COLO668 (cell line): ENCODE data around the gene PDP2.
A peak's percentile ranks its signal among the peaks of the same experiment; 100 is the strongest.

Experiments used
- DNase-seq: peaks from one replicate; lab custom pipeline; 2025; ENCODE audit not compliant: unreplicated experiment; lab: John Stamatoyannopoulos, UW

PDP2 gene

DNA sequence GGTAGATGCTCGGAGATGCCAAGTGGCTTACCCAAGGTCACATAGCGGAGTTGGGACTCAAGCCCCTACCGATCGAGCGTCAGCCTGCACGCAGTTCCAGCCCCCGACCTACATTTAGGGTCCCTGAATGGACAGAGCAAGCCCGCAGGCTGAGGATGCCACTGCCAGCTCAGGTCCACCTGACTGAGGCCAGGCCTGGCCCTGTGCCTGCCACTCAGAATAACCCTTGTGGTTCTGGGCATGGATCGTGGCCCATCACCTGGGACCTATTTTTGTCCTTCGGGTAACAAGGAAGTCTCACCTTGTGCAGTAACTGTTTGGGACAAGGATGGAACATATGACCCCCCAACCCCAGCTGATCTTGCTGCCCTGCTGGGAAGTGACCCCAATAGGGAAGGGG is 21.3 kb downstream of the PDP2 start:
- no peak for DNase-seq

DNA sequence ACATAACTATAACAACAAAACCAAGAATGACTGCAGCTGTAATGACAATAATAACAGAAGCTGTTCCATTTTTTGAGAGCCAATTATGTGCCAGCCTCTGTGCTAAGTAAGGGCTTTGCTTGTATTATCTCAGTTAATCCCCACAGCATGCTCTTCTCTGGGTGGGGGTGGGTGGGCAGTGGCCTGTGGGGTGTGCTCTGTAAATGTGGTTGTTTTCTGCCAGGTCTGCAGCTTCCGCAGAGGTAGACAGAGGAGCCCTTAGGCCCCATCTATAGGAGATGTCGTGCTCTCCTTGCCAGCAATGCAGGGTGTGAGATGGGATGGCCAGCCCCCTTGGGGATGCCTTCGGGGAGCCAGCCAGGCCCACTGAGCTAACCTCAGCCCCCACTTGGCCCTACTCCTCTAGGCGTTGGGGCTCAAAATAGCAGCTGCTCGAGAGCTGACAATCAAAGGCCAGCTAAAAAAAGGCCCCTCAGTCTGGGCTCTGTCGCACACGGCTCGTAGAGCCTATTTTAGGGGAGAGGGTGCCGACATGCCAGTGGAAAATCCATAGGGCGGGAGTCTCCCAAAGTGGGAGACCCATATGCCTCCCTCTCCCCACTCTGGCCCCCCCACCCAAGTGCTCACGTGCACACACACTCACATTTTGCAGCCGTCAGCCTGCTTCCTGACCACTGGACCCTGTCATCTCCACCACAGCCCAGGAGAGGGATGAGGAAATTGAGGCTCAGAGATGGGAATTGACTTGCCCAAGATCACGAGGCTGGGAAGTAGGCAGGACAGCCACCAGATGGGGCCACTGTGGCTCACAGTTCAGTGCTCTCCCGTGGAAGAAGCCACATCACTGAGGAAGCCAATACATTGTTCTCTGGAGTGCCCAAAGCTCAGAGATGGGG is 22.6 kb downstream of the PDP2 start:
- DNase-seq, result no peak

DNA sequence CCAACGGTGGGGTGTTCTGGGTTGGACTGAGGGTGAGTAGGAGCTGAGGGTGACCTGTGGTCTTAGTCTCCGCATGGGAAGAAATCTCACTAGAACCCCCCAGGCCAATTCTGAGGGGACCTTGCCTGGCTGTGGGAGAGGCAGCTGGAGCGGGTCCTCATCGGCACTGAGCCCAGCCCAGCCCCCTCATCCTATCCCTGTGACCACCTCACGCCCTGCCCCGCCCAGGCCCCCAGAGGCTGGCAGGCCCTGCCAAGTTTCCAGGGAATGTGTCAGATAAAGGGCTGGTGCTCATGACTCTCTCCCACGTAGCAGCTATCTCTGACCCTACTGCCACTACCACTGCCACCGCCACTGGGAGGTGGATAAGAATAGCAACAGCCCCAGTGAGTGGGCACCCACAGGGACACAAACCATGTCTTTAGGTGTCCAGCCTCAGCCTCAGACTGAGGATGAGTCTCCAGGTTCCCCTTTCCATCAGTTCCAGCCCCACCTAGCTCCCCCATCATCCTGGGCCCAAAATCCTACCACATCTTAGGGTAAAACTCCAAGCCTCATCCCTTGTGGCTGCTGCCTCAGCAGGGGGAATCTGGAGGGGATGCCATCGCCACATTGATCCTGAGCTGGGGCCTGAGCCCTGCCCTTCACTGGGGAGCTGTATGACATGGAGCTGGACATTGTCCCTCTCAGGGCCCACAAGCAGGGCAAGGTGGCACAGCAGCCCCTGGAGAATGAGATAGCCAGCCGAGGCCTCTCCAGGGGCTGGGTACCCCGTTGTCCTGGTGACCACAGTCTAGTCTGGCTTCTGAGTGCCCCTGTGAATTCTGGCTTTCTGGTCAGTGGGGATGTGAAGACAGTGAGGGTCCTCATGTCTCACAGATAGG is 23.5 kb downstream of the PDP2 start:
- DNase-seq, result no peak

DNA sequence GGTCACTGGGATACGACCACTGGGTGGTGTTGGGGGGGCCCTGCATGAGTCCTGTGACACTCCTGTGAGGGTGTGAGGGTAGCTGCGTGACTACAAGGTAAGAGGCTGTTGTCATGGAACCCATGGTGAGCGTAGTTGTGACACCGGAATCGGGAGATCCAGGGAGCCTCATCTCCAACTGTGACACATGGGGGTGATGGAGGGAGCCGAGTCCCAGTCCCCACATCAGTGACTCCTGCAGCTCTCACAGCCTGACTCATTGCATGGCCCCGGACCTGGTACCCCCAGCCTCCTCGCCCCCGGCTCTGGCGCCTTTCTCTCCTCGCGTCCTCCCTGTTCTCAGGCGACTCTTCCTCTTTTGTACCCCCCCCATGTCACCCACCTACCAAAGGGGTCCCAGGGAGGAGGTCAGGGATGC is 24.1 kb downstream of the PDP2 start:
- DNase-seq, result no peak

DNA sequence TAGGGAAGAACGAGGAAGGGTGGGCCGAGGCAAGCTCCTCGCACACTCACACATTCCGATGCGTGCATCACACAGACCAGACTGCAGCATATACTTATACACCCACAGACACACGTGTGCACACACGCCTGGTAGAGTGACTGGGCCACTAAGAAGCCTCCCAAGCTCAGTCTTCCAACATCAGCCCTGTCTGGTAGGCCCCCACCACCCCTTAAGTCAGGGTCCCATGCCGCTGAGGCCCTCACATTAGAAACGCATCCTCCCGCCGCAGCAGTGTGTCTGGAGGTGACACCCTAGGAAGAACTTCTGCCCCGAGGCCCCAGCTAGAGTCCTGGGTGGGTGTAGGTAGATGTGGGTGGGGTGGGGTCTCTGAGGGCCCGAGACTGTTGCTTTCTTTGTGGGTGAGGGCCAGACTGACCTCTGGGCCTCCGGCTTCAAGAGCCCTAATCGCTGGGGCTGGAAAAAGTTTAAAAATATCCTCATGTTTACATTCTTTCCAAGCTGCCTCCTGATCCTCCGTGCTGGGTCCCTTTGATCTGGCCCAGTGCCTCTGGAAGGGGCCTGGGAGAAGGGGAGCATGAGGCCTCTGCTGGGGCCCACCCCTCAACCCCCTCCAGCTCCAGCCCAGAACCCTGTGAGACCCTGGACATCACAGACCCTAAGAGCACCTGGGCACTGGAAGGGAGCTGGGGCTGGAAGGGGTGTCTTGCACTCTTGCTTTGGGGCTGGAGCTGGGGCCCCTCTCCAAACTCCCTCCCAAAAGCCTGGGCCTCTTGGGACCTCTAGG is 24.7 kb downstream of the PDP2 start:
- no peak for DNase-seq

DNA sequence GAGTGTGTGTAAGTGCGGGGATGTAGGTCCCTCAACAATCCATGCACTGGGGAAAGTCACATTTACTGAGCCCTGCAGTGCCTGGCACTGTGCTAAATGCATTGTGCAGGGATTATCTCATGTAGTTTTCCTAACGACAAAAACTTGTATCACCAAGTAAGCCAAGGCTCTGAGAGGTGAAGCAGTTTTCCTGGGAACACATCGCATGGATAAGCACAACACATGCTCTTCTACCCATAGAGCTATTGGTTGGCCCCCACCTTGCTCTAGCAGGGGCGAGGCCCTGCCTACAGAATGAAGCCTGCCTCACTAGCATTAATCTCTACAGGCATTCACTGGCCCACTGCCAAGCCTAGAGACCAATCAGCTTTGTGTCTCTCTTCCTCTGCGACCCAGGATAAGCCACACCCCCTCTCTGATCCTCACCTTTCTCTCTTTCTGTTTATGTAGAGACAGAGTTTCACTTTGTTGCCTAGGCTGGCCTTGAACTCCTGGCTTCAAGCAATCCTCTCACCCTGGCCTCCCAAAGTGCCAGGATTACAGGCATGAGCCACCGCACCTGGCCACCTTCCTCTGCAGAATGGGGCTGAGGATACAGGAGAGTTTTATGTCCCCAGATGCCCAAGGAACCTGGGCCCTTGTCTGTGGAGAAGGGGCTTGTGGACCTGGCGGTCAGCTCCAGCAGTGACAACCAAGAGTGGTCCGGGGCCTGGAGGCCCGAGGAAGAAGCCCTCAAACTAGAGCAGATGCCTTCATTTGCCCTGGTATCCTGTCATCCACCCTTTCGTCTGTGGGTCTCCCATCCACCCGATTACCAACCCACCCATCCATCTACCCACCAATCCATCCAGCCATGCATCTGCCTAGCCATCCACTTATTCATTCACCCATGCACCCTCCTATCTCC is 25.6 kb downstream of the PDP2 start:
- peak; percentile 78 for DNase-seq

DNA sequence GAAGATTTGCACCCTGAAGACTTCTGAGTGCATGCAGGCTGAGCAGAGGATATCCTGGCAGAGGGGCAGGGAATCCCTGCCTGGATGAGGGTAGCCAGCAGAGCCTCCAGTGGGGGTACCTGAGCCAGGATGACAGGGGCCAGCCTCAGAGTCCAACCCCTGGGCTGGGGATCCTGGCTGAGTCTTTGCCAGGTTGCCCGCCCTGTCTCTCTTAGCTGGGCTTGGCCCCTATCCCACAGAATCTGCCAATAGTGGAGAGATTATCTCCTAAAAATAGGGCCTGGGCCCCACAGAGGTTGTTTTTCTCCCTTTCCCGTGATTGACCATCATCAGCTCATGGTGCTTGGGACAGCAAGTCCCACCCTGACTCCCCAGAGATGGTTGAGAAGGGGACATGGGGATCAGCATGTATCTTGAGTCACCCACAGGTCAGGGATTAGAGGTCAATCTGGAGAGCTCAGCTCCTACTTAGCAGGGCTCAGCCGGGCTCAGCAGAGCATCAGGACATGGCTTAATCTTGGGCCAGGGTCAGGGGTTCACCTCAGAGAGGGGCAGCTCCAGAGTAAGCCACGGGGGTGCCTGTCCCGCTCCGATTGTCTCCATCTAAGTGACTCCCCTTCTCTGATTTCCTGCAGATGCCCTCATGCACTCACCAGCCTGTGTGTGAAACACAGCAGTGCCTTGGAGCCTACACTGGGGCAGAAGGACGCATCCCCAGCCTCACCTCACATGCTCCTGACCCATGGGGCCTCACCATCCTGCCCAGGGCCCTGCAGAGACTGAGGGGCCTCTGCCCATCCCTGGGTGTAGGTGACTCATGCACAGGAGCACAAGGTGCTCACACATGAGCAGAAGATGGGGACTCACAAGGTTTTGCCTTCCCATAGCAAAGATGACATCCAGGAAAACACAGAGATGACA is 26.9 kb downstream of the PDP2 start:
- DNase-seq, result no peak

DNA sequence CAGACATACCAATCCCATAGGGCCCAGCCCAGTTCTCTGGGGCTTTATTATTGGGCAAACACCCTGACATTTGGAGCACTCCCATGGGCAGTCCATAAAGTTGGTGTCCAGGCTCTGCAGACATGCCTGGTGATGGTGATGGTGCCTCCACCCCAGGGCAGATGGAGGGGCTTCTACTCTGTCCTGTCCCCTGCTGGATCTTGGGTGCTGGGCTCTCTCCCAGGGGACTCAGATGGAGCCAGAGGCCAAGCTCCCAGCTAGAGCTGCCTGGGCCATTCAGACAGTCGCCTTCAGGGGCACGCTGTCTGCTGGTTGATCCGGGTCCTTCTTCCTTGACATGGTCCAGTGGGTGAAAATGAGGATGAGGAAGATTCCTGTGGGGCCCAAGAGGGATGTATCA is 27.8 kb downstream of the PDP2 start:
- DNase-seq, result no peak

DNA sequence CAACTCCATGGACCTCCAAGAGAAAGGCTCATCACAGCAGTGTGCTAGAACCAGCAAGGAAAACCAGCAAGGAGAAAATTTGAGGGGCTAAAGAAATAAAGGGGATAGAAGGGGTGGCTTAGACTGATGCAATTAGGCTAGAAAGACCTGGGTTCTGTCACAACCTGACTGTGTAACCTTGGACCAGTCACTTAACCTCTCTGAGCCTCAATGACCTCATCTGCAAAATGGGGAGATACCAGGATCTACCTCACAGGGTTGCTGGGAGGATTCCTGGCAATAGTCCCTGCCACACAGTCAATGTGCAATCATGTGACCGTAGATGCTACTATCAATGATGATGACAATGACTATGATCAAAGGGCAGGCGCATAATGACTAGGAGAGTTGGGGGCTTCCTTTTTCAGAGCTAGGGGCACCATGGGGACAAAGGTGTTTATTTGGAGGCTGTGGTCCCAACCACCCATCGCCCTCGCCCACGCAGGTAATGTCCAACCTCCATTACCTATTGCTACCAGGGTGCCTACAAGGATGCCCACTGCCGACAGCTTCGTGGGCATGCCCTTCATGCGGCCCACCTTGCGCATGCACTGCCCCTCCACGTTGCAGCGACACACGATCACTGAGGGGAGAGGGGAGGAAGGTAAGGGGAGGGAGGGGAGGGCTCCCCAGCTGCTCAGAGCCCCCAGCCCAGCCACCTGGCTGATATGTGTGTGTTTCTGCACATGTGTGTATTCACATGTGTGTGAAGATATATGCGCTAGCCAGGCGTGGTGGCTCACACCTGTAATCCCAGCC is 28.6 kb downstream of the PDP2 start:
- no peak for DNase-seq

DNA sequence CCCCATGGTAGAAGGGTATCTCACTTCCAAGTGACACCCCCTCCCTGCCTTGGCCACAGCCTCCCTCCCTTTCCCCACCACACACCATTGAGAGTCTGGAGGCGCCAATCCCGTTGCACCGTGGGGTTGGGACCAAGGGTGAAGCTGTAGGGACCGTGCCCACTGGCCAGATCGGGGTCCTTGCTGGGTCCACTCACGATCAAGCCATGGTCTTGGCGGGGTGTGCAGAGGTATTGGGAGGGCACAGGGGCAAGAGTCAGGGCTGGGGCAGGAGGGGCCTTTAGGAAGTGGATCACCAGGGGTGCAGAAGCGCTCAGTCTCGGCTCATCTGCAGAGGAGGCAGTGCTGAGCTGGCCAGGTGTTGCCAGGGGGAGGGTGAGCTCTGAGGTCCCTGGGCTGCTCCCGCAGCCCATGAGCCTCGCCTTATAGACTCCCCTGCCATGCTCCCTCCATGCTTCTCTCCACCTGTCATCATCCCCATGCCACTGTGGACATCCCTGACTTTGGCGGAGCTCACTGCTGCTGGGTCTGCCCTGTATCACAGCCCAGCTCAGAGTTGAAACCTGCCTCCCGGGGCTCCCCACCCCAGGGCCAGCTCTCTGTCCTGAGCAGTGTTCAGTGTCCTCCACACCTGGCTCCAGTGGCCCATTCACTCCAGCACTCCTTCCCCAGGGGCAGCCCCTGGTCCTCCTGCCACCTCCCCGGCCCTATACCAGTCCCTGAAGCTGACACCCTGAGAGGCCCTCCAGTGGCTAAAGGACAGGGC is 30.0 kb downstream of the PDP2 start:
- no peak for DNase-seq

DNA sequence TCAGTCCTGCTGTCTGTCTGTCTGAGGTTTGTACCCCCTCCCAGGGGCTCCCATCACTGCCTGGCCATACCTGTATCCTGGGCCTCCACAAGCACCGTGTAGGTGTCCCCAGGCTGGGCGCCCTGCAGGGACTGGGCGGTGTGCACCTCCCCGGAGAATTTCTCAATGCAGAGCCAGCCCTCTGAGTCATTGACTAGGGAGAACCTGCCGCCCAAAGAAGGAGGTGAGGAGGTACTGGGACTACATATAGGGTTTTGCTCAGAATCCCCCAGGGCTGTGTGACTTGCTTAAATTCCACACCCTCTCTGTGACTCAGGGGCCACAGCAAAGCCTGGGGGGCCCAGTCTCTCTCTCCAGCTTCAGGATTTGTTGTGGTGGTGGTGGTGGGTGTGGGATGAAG is 30.8 kb downstream of the PDP2 start:
- DNase-seq, result no peak

DNA sequence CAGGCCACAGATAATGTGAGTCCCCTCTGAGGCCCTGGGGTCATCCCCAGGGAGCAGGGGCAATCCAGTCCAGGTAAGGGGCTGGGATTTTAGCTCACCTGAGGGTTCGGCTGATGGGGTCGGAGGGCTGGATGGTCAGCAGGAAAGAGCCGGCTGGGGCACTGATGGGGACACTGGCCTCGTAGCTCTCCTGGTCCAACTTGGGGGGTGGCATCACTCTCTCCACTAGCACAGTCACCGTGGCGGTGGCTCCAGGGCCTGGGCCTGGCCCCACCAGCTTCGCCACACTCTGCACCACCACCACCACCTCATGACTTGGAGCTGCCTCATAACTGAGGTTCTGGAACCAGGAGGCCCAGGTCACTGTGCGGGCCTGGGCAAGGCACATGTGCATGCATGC is 31.5 kb downstream of the PDP2 start:
- no peak for DNase-seq

DNA sequence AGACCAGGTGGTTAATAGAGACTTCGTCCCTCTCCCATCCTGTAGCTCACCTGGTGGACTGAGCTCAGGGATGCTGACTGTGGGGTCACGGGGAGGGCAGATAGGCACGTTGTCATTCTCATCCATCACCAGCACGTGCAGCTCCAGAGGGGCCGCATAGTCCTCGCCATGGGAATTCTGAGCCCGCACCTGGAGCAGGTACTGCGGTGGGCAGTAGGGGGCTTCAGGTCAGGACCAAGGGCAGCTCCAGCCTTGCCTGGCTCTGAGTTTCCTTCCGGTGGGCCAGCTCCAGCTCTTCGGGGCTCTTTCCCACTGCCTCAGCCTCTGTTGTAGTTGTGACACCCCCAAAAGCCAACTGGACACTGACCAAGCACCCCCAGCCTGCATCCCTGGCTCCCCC is 32.8 kb downstream of the PDP2 start:
- DNase-seq, result no peak

DNA sequence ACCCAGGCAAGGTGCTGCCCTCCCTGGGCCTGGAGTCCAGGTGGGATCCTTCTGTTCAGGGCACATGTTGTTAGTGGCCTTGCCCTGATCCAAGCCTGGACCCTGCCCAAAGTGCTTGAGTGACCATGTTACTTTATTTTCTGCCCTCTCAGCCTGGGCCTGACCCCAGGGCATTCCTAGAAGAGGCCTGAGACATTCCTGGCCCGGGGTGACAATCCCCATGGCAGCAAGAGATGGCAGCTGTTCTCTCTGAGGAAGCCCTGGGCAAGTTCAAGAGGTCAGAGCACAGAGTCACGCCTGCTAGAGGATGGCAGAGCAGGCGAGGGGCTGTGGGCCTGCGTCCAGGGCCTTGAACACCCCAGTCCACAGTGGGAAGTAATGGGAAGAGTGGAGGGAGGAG is 33.4 kb downstream of the PDP2 start:
- no peak for DNase-seq

DNA sequence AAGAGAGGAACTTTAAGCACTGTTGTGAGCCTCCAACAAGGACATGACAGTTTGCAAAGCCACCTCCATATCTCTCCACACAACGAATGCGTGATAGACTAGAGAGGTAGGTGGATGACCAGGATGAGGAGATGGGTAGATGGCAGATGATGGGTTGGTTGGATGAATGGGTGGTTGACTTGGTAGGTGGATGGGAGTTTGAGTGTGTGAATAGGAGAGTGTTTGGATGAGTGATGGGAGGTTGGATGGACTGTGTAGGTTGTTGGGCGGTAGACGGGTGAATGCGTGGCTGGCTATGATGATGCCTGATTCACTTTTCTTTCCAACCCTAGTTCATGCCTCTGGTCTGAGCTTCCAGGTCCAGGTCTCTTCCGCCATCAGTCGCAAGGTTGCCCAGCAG is 34.2 kb downstream of the PDP2 start:
- DNase-seq, result no peak

DNA sequence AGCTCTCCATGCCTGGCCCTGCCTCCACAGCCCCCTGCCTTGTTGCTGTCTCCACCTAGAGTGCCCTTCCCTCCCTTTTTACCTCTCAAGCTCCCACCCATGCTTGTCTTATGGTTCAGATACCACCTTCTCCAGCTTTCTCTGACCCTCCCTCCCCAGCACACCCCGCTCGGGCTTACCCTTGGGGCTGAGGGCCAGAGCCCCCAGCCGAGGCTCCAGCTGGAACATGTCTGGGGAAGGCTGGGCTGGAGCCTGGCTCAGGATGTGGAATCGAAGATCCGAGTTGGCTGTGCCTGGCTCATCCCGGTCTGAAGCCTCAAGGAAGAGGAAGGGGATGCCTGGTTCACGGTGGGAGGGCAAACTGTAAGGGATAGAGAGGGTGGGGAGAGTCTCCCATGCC is 34.7 kb downstream of the PDP2 start:
- DNase-seq, result no peak

DNA sequence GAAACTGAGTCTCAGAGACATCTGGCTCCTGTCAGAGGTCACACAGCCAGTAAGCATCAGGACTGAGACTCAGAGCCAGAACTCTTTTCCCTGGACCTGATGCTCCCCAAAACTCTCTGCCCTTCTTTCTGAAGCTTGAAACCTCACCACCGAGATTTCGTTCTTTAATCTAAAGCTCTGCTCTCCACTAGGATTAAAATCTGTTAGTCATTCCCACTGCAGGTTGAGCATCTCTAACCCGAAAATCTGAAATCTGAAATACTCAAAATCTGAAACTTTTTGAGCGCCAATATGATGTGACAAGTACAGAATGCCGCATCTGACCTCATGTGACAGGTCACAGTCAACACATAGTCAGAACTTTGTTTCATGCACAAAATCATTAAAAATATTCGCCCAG is 36.2 kb downstream of the PDP2 start:
- DNase-seq, result no peak

DNA sequence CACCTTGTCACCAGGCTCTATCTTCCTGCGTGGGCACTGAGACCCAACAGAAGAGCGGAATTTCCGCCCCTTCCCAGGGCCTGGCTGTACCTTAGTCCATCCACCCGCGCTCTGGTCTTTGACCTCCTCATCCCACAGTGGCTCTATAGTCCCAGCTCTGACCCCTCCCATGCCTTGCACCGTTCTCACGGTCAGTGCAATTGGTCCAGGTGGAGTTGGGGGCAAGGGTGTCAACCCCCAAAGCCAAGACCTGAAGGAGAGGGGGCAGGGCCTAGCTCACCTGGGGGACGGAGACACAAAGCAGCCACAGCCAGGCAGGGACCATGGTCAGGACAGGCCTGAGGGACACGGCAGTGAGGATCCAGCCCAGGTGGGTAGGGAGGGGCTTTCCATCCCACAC is 37.4 kb downstream of the PDP2 start:
- DNase-seq, result no peak
